OCI-LY7 (cell line): ENCODE measurements around the gene ACTG2. TPM values are rescaled to one million over a fixed set of nuclear protein-coding genes. Genes with fewer than 3 reads are reported as not detected.
"Not testable (repeated sequence)": the region's sequence is repeated elsewhere in the genome, so short reads cannot be mapped to it uniquely, and the experiment has no call there.

Experiments used
- BruUV-seq: library from RNA; stranded (reverse); fragments of 400-500 nt; replicated peaks from 2 replicates; lab custom pipeline; 2021; lab: Mats Ljungman, UMichigan
- CTCF ChIA-PET: fragments of 300-600 bp; sonication (Branson Sonifier 250); formaldehyde crosslinking; loops from one replicate; lab custom pipeline; 2022; ENCODE audit warnings: antibody characterized with exemption; ENCODE audit not compliant: unreplicated experiment; lab: Charles Lee
- POLR2A ChIA-PET: fragments of 300-600 bp; sonication (Branson Sonifier 250); formaldehyde crosslinking; loops from one replicate; lab custom pipeline; 2022; ENCODE audit warnings: antibody characterized with exemption; lab: Charles Lee
- DNase-seq: peaks from one replicate; pipeline ENCODE4 v3.0.0-alpha.2; 2015; ENCODE audit warnings: low spot score
- H2AFZ ChIP-seq: fragments of 200-600 bp; sonication (generic), shearing (Covaris generic); 2 replicates; pipeline ENCODE4 v1.6.1; 2014; ENCODE audit warnings: mild to moderate bottlenecking, antibody characterized with exemption, low read length, moderate library complexity
- H3K27ac ChIP-seq: fragments of 200-600 bp; sonication (generic); 2 replicates; pipeline ENCODE4 v1.5.1; 2014; ENCODE audit warnings: mixed run types, low read depth, mild to moderate bottlenecking, moderate library complexity, low read length, inconsistent platforms; ENCODE audit not compliant: poor library complexity, severe bottlenecking
- H3K36me3 ChIP-seq: fragments of 200-600 bp; sonication (generic); 2 replicates; pipeline ENCODE4 v1.6.1; 2014; ENCODE audit warnings: mild to moderate bottlenecking, antibody characterized with exemption, low read length, moderate library complexity, mixed read lengths; ENCODE audit not compliant: insufficient read depth
- H3K4me1 ChIP-seq: fragments of 200-600 bp; sonication (generic); 2 replicates; pipeline ENCODE4 v1.5.1; 2014; ENCODE audit warnings: mild to moderate bottlenecking, low read length; ENCODE audit not compliant: insufficient read depth, poor library complexity, severe bottlenecking
- H3K4me2 ChIP-seq: fragments of 200-600 bp; sonication (generic); 2 replicates; pipeline ENCODE4 v1.6.1; 2014; ENCODE audit warnings: mild to moderate bottlenecking, low read length
- H3K4me3 ChIP-seq: fragments of 200-600 bp; sonication (generic); 2 replicates; pipeline ENCODE4 v1.5.1; 2014; ENCODE audit warnings: mild to moderate bottlenecking, low read depth, low read length; ENCODE audit not compliant: poor library complexity, severe bottlenecking
- H3K79me2 ChIP-seq: fragments of 200-600 bp; sonication (generic); 2 replicates; pipeline ENCODE4 v1.6.1; 2016; ENCODE audit warnings: low read depth, mild to moderate bottlenecking, low read length, moderate library complexity, mixed read lengths; ENCODE audit not compliant: insufficient read depth
- H3K9me2 ChIP-seq: fragments of 200-600 bp; sonication (generic); 2 replicates; pipeline ENCODE4 v1.6.1; 2016; ENCODE audit warnings: mild to moderate bottlenecking, low read length, mixed read lengths; ENCODE audit not compliant: insufficient read depth
- H3K9me3 ChIP-seq: fragments of 200-600 bp; sonication (generic); 2 replicates; pipeline ENCODE4 v1.6.1; 2014; ENCODE audit warnings: mild to moderate bottlenecking, mixed run types, low read length, mixed read lengths
- H4K20me1 ChIP-seq: fragments of 200-600 bp; sonication (generic); 2 replicates; pipeline ENCODE4 v1.6.1; 2014; ENCODE audit warnings: mild to moderate bottlenecking, antibody characterized with exemption, low read length, moderate library complexity, mixed read lengths; ENCODE audit not compliant: insufficient read depth
- EZH2phosphoT487 ChIP-seq: fragments of 200-600 bp; sonication (generic); IDR thresholded peaks from 2 replicates; pipeline ENCODE4 v1.6.1; 2018; ENCODE audit warnings: low read depth, borderline replicate concordance, mild to moderate bottlenecking, mixed run types, antibody characterized with exemption, low read length, moderate library complexity, mixed read lengths
- intact Hi-C: fragments of 100-400 bp; cut with micrococcal nuclease; formaldehyde crosslinking; loops from one replicate; pipeline ENCODE4 v1.10.0; 2022; ENCODE audit not compliant: unreplicated experiment
- total RNA-seq, 2 experiments: library from RNA; depleted of rRNA in 1 of 2; stranded (reverse); fragments of >200 nt in 1 of 2; shearing (Covaris generic) in 1 of 2; gene quantifications; 2 replicates each; pipeline ENCODE4 v1.2.3, GENCODE V29; 2014 to 2022
- TF ChIP-seq, protein P1 (sequence below): fragments of 200-600 bp; sonication (generic); conservative IDR thresholded peaks from 2 replicates; pipeline ENCODE4 v1.5.1; 2014; ENCODE audit warnings: mild to moderate bottlenecking, antibody characterized with exemption, low read length, moderate library complexity, mixed read lengths

ACTG2 gene
- total RNA-seq, 2 experiments from 2014 or later = not detected

DNA sequence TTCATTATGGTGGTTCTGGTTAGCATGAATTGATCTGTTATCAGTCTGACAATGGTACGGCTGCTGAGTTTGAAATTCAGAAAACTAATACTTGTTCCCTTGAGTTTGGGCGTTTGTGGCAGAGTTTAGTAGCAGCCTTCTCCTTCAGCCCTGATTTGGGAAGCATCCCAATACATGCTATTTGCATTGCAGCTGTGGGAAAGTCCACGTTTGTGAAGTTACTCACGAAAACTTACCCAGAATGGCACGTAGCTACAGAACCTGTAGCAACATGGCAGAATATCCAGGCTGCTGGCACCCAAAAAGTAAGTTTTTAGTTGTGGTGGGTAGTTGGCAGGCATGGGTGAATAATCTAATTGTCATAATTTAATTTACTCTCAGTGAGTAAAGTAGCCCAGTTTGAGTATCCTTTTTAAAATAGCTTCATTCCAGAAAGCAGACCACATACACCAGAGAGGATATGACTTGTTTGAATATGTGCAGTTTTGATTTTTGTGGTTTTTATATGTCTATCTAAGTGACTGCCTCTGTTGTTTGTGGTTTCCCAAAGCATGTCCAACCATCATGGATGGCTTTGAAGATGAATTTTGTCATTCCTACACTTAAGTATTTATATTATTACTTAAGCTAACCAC, 46.0 kb downstream of the ACTG2 start:
- Histone ChIP-seq H3K36me3 (peaks cover 91% of the 10 kb centered on the region), H4K20me1 (peaks cover 6% of the 10 kb centered on the region; the same call in 1 of the 2 replicates), H3K27ac (no peak overlapping the region), H3K79me2 (peaks cover 80% of the 10 kb centered on the region), H3K4me3 (no peak overlapping the region), H3K9me3 (no peaks in the 10 kb centered on the region), H2AFZ (no peak overlapping the region), H3K9me2 (no peaks in the 10 kb centered on the region), H3K4me1 (no peaks in the 10 kb centered on the region), H3K4me2 (no peak overlapping the region)
- no TSS peak for BruUV-seq
- no peak for DNase-seq
- intact Hi-C loops = no loop called here
- TF ChIP-seq, protein P1, sequence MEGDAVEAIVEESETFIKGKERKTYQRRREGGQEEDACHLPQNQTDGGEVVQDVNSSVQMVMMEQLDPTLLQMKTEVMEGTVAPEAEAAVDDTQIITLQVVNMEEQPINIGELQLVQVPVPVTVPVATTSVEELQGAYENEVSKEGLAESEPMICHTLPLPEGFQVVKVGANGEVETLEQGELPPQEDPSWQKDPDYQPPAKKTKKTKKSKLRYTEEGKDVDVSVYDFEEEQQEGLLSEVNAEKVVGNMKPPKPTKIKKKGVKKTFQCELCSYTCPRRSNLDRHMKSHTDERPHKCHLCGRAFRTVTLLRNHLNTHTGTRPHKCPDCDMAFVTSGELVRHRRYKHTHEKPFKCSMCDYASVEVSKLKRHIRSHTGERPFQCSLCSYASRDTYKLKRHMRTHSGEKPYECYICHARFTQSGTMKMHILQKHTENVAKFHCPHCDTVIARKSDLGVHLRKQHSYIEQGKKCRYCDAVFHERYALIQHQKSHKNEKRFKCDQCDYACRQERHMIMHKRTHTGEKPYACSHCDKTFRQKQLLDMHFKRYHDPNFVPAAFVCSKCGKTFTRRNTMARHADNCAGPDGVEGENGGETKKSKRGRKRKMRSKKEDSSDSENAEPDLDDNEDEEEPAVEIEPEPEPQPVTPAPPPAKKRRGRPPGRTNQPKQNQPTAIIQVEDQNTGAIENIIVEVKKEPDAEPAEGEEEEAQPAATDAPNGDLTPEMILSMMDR = no peak
- TF ChIP-seq EZH2phosphoT487 = no peak
- ChIA-PET CTCF (no interaction called here), POLR2A (interaction anchor here (0.5 to 2.3 kb wide), 4 partner anchors 11 to 191 kb away, joined by 3 to 8 read pairs (median 4); partner anchors contain the start of gene STAMBP)

DNA sequence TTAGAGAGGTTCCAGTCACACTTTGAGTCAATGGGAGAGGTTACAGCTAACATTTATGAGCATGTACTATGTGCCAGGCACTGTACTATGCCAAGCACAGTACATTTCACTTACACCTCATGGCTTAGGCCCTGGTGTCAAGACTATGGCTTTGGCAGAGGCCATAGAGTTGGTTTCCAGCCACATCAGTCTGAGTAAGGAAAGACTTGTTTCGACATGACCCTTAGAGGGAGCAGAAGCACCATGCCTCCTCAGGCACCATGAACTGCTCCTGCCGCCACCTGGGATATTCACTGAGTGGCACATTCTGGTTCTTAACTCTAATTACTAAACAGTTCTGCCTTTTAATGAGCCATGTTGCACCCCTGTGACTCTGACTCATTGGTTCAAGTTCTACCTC, 46.6 kb downstream of the ACTG2 start:
- Histone ChIP-seq H3K4me1 (no peaks in the 10 kb centered on the region), H3K9me3 (no peaks in the 10 kb centered on the region), H3K4me3 (no peak overlapping the region), H3K79me2 (peaks cover 80% of the 10 kb centered on the region), H3K4me2 (no peak overlapping the region), H4K20me1 (0 out of 2 replicates have a peak, but pooled peaks cover 3% of the 10 kb centered on the region), H3K36me3 (peaks cover 91% of the 10 kb centered on the region), H3K9me2 (no peaks in the 10 kb centered on the region), H2AFZ (no peak overlapping the region), H3K27ac (no peak overlapping the region)
- intact Hi-C loops = no loop called here
- no peak for TF ChIP-seq EZH2phosphoT487
- TF ChIP-seq, protein P1 = no peak
- no peak for DNase-seq
- CTCF ChIA-PET = no interaction called here
- BruUV-seq = no TSS peak
- POLR2A ChIA-PET = interaction anchor here (0.6 to 2.3 kb wide), 3 partner anchors 10 to 111 kb away, joined by 4 to 8 read pairs (median 4); partner anchors contain the start of gene STAMBP

DNA sequence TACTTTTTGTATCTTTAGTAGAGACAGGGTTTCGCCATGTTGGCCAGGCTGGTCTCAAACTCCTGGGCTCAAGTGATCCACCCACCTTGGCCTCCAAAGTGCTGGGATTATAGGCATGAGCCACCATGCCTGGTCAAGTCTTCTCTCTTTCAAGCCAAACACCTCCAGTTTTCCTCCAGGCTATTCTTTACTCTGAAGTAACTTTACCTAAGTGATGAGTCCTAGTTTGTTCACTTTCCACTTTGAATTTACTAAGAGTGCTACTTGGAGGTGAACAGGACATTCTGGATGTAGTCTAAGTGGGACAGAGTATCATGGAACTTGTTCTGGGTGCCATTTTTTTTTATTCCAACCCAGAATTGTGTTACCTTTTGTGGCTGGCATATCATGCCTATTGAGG, 47.3 kb downstream of the ACTG2 start:
- H3K9me3 ChIP-seq, BruUV-seq, H3K4me3 ChIP-seq, H4K20me1 ChIP-seq, intact Hi-C loops, H3K4me1 ChIP-seq, H3K27ac ChIP-seq, DNase-seq, H2AFZ ChIP-seq, CTCF ChIA-PET, H3K4me2 ChIP-seq, H3K9me2 ChIP-seq: not testable (repeated sequence)
- Histone ChIP-seq H3K79me2 (peaks cover 86% of the 10 kb centered on the region), H3K36me3 (peaks cover 93% of the 10 kb centered on the region)
- POLR2A ChIA-PET = interaction anchor here (0.6 kb wide), 1 partner anchor 52 kb away, joined by 4 read pairs; no protein-coding TSS in a partner anchor
